Endothelial cell of umbilical vein (primary cell): ENCODE measurements around the gene PACSIN2. TPM values are rescaled to one million over a fixed set of nuclear protein-coding genes. Genes with fewer than 3 reads are reported as not detected.

Experiments
- BruUV-seq: library from RNA; stranded (reverse); fragments of 400-500 nt; replicated peaks from 2 replicates; lab custom pipeline; 2021; lab: Mats Ljungman, UMichigan
- CTCF ChIA-PET: fragments of 300-600, 350-600 bp; sonication (Branson Sonifier 250); formaldehyde crosslinking; loops from one replicate; lab custom pipeline; 2021; ENCODE audit warnings: antibody characterized with exemption, inconsistent platforms; lab: Charles Lee
- POLR2A ChIA-PET: fragments of 300-600, 350-600 bp; sonication (Branson Sonifier 250); formaldehyde crosslinking; loops from one replicate; lab custom pipeline; 2021; ENCODE audit warnings: antibody characterized with exemption, inconsistent platforms; lab: Charles Lee
- DNase-seq: peaks from one replicate; pipeline ENCODE4 v3.0.0-alpha.2; 2011; ENCODE audit warnings: low read depth, low spot score
- FAIRE-seq: peaks from 2 replicates; lab custom pipeline; 2011; peaks lifted over from hg19 to GRCh38; lab: Jason Lieb, UNC
- H2AFZ ChIP-seq: 2 replicates; pipeline ENCODE4 v1.6.0; 2012; ENCODE audit warnings: low read depth, low read length, control low read depth, inconsistent platforms
- H3K27ac ChIP-seq: 2 replicates; pipeline ENCODE4 v1.5.1; 2011; ENCODE audit warnings: low read depth, mild to moderate bottlenecking, control low read depth, low read length, moderate library complexity; ENCODE audit not compliant: insufficient read depth
- H3K27me3 ChIP-seq, 2 experiments: 2 replicates each; pipeline versions ENCODE4 v1.6.0 to v1.6.1; 2011; ENCODE audit warnings: low read length in 2 of 2, mixed read lengths in 1 of 2; ENCODE audit not compliant: control insufficient read depth in 2 of 2, insufficient read depth in 2 of 2
- H3K36me3 ChIP-seq, 2 experiments: 2 replicates in 1 of 2; 3 replicates in 1 of 2; pipeline ENCODE4 v1.5.1; 2011; ENCODE audit warnings: low read length in 2 of 2, mild to moderate bottlenecking in 1 of 2, moderate library complexity in 1 of 2; ENCODE audit not compliant: control insufficient read depth in 2 of 2, insufficient read depth in 2 of 2; ENCODE audit errors: extremely low read depth in 1 of 2
- H3K4me1 ChIP-seq: 3 replicates; pipeline ENCODE4 v1.5.1; 2011; ENCODE audit warnings: mild to moderate bottlenecking, low read length; ENCODE audit not compliant: control insufficient read depth, insufficient read depth; ENCODE audit errors: extremely low read depth
- H3K4me2 ChIP-seq: 2 replicates; pipeline ENCODE4 v1.6.1; 2011; ENCODE audit warnings: low read length, control low read depth, mixed read lengths; ENCODE audit not compliant: insufficient read depth
- H3K4me3 ChIP-seq, 3 experiments: fragments of 200-600 bp in 1 of 3; sonication (generic), shearing (Covaris generic) in 1 of 3; replicated peaks in 1 of 3; 2 replicates each; pipeline ENCODE4 v1.5.1; 2011 to 2016; ENCODE audit warnings: control low read depth in 3 of 3, low read length in 3 of 3, mild to moderate bottlenecking in 2 of 3, inconsistent platforms in 1 of 3, low read depth in 1 of 3, moderate library complexity in 1 of 3; ENCODE audit not compliant: insufficient read depth in 1 of 3
- H3K79me2 ChIP-seq: 2 replicates; pipeline ENCODE4 v1.6.0; 2012; ENCODE audit warnings: low read length, inconsistent platforms; ENCODE audit not compliant: control insufficient read depth, insufficient read depth
- H3K9ac ChIP-seq: replicated peaks from 2 replicates; pipeline ENCODE3; 2011; ENCODE audit warnings: low read length, control low read depth; ENCODE audit not compliant: insufficient read depth; ENCODE audit errors: extremely low read depth
- H3K9me1 ChIP-seq: replicated peaks from 3 replicates; pipeline ENCODE4 v1.6.0; 2011; ENCODE audit warnings: mild to moderate bottlenecking, low read length; ENCODE audit not compliant: control insufficient read depth, insufficient read depth; ENCODE audit errors: extremely low read depth
- H3K9me3 ChIP-seq: replicated peaks from 2 replicates; pipeline ENCODE4 v1.5.1; 2012; ENCODE audit warnings: low read length, inconsistent platforms; ENCODE audit not compliant: control insufficient read depth, insufficient read depth
- H4K20me1 ChIP-seq: replicated peaks from 2 replicates; pipeline ENCODE3; 2011; ENCODE audit warnings: mild to moderate bottlenecking, low read length; ENCODE audit not compliant: control insufficient read depth, insufficient read depth; ENCODE audit errors: extremely low read depth
- CTCF ChIP-seq, 2 donors: IDR thresholded peaks; 1 replicate in 1 of 2; 2 replicates in 1 of 2; pipeline ENCODE4 v1.5.1; 2011; ENCODE audit warnings: low read length in 2 of 2, mild to moderate bottlenecking in 2 of 2, moderate library complexity in 2 of 2, control low read depth in 1 of 2, inconsistent platforms in 1 of 2, low read depth in 1 of 2; ENCODE audit not compliant: insufficient read depth in 1 of 2; ENCODE audit errors: extremely low read depth in 1 of 2
- EZH2 ChIP-seq: IDR thresholded peaks from 2 replicates; pipeline ENCODE4 v1.6.1; 2012; ENCODE audit warnings: borderline replicate concordance, low read depth, mild to moderate bottlenecking, moderate library complexity, low read length, inconsistent platforms; ENCODE audit not compliant: severe bottlenecking
- FOS ChIP-seq: IDR thresholded peaks from 2 replicates; pipeline ENCODE4 v1.6.1; 2011; ENCODE audit warnings: mild to moderate bottlenecking, low read length, moderate library complexity, borderline replicate concordance; ENCODE audit not compliant: insufficient read depth
- GATA2 ChIP-seq: IDR thresholded peaks from 2 replicates; pipeline ENCODE4 v1.7.0; 2011; ENCODE audit warnings: low read depth, mild to moderate bottlenecking, moderate library complexity, mixed read lengths, low read length; ENCODE audit not compliant: insufficient read length, insufficient read depth
- JUN ChIP-seq: IDR thresholded peaks from 2 replicates; pipeline ENCODE4 v1.6.1; 2011; ENCODE audit warnings: borderline replicate concordance, low read depth; ENCODE audit not compliant: insufficient read length, insufficient read depth
- MAX ChIP-seq: IDR thresholded peaks from 2 replicates; pipeline ENCODE4 v1.6.1; 2011; ENCODE audit not compliant: insufficient read depth, insufficient read length
- MYC ChIP-seq: IDR thresholded peaks from one replicate; pipeline ENCODE4 v1.6.1; 2011; ENCODE audit warnings: mild to moderate bottlenecking, low read depth, low read length
- POLR2A ChIP-seq: IDR thresholded peaks from 2 replicates; pipeline ENCODE4 v1.6.1; 2012; ENCODE audit warnings: low read depth, mild to moderate bottlenecking, control low read depth, low read length
- POLR2AphosphoS5 ChIP-seq: IDR thresholded peaks from 2 replicates; pipeline ENCODE4 v1.6.1; 2012; ENCODE audit warnings: low read depth, mild to moderate bottlenecking, control low read depth, low read length, moderate library complexity; ENCODE audit not compliant: insufficient read depth
- dilution Hi-C: fragments of 300-500 bp; cut with MboI; formaldehyde crosslinking; loops from one replicate; pipeline ENCODE4 v1.15.0; 2019; ENCODE audit warnings: low sequenced_read_pairs; ENCODE audit not compliant: extremely low pct_ligation_motif_present
- intact Hi-C: fragments of 100-400 bp; cut with micrococcal nuclease; formaldehyde crosslinking; loops from one replicate; pipeline ENCODE4 v1.10.0; 2022
- polyA plus RNA-seq, 4 experiments: library from polyadenylated mRNA; depleted of rRNA in 3 of 4; stranded (reverse) in 3 of 4; unstranded in 1 of 4; fragments of >200 nt; gene quantifications; 2 replicates each; pipeline versions ENCODE4 v1.2.1 to v1.2.3, GENCODE V29; 2011 to 2012; ENCODE audit warnings: missing spikeins in 1 of 4
- total RNA-seq: library from RNA; stranded (reverse); gene quantifications from 2 replicates; pipeline ENCODE4 v1.2.3, GENCODE V29; 2021

PACSIN2 gene
- total and polyA plus RNA-seq, 2 donors (not counting 3 experiments of a cell fraction or from before 2014, with no cell fraction given), result 46.2 to 64.5 TPM

- no peaks in the 10 kb centered on the region for H3K9me3 ChIP-seq
- no peaks in the 10 kb centered on the region for H3K27me3 ChIP-seq
- CTCF ChIA-PET, result interaction anchor here (0.6 to 1.5 kb wide), 4 partner anchors 16 to 198 kb away, joined by 3 to 4 read pairs (median 3); no protein-coding TSS in a partner anchor
- no peak overlapping the region for H3K4me2 ChIP-seq
- BruUV-seq, result no TSS peak
- dilution Hi-C loops, result no loop called here
- TF ChIP-seq MYC, result no peak
- TF ChIP-seq CTCF (IDR thresholded peaks at IDR 0.05; ENCODE audit: extremely low read depth in 1 of 2, insufficient read depth in 1 of 2, low read depth in 1 of 2, low read length in 2 of 2), result no peak
- no peak for TF ChIP-seq JUN
- no peak for TF ChIP-seq EZH2
- TF ChIP-seq FOS, result no peak
- no peak for TF ChIP-seq GATA2
- no peak for TF ChIP-seq POLR2AphosphoS5
- TF ChIP-seq POLR2A, result no peak
- no peak for TF ChIP-seq MAX
- no peak overlapping the region for H2AFZ ChIP-seq
- H3K36me3 ChIP-seq, result peaks cover 2 to 7% of the 10 kb centered on the region in 2 experiments
- DNase-seq (no peak), FAIRE-seq (no peak)
- H3K79me2 ChIP-seq, result no peaks in the 10 kb centered on the region
- peaks cover 11% of the 10 kb centered on the region for H3K4me1 ChIP-seq
- no peak overlapping the region for H3K27ac ChIP-seq
- no peaks in the 10 kb centered on the region for H3K9me1 ChIP-seq
- no peak overlapping the region for H3K4me3 ChIP-seq
- H4K20me1 ChIP-seq, result no peaks in the 10 kb centered on the region
- POLR2A ChIA-PET, result interaction anchor here (0.7 kb wide), 1 partner anchor 212 kb away, joined by 5 read pairs; no protein-coding TSS in a partner anchor
- no peak overlapping the region for H3K9ac ChIP-seq
- intact Hi-C loops, result no loop called here
Observed at GRCh38 chr22:42836026-42836425, 178.9 kb downstream of the PACSIN2 start.
